Heart left ventricle (tissue), 16 donors: ENCODE data around the gene KCNN2. TPM values are rescaled to one million over a fixed set of nuclear protein-coding genes. Genes with fewer than 3 reads are reported as not detected.

ENCODE experiments used
- ATAC-seq, 4 donors: fragments of 200-7000 bp; cut with Tn5 transposase; one replicate each; pipeline ENCODE4 v1.9.1; 2020 to 2022; ENCODE audit warnings: moderate library complexity in 4 of 4, mild to moderate bottlenecking in 3 of 4, moderate number of reproducible peaks in 1 of 4
- DNase-seq, 5 donors: peaks; one replicate each; pipeline ENCODE4 v3.0.0-alpha.2; 2020
- H3K27ac ChIP-seq, 12 donors: fragments of 200-600 bp; sonication (generic) in 4 of 12; one replicate each; pipeline versions ENCODE4 v1.5.0 to v1.8.0; 2016 to 2022; ENCODE audit warnings: mild to moderate bottlenecking in 2 of 12
- H3K27me3 ChIP-seq, 9 donors: fragments of 200-600 bp; sonication (generic) in 2 of 9; one replicate each; pipeline versions ENCODE4 v1.5.1 to v1.8.0; 2016 to 2022; ENCODE audit warnings: mild to moderate bottlenecking in 3 of 9
- H3K36me3 ChIP-seq, 9 donors: fragments of 200-600 bp; sonication (generic) in 2 of 9; one replicate each; pipeline versions ENCODE4 v1.5.0 to v1.8.0; 2018 to 2022; ENCODE audit warnings: mild to moderate bottlenecking in 2 of 9
- H3K4me1 ChIP-seq, 12 donors: fragments of 200-600 bp; sonication (generic) in 4 of 12; one replicate each; pipeline versions ENCODE4 v1.5.0 to v1.8.0; 2016 to 2022; ENCODE audit warnings: mild to moderate bottlenecking in 3 of 12
- H3K4me3 ChIP-seq, 12 donors: fragments of 200-600 bp; sonication (generic) in 4 of 12; one replicate each; pipeline versions ENCODE4 v1.5.0 to v1.8.0; 2017 to 2022; ENCODE audit warnings: mild to moderate bottlenecking in 9 of 12, moderate library complexity in 4 of 12
- H3K9me3 ChIP-seq, 12 donors: fragments of 200-600 bp; sonication (generic) in 4 of 12; one replicate each; pipeline versions ENCODE4 v1.5.0 to v1.8.0; 2016 to 2022; ENCODE audit warnings: mild to moderate bottlenecking in 1 of 12
- CTCF ChIP-seq, 12 donors: fragments of 200-600 bp; sonication (generic) in 4 of 12; IDR thresholded peaks; one replicate each; pipeline versions ENCODE4 v1.5.0 to v1.8.0; 2018 to 2022; ENCODE audit warnings: antibody characterized with exemption in 12 of 12, mild to moderate bottlenecking in 5 of 12
- POLR2A ChIP-seq, 2 donors: fragments of 450-650 bp; IDR thresholded peaks; one replicate each; pipeline ENCODE4 v1.6.1; 2017; ENCODE audit warnings: antibody characterized with exemption in 2 of 2, mild to moderate bottlenecking in 2 of 2, moderate library complexity in 2 of 2
- WGBS, 4 donors: extraction: QIAGEN DNeasy Blood & Tissue Kit in 2 of 4; methylation state at CpG; one replicate each; pipeline versions ENCODE4 v1.1.5 to v1.1.7; 2013 to 2018; 5-methylcytosine and 5-hydroxymethylcytosine counted together
- intact Hi-C, 10 donors: fragments of 100-400 bp; cut with DNase I; formaldehyde crosslinking; loops; one replicate each; pipeline versions ENCODE4 v1.11.1 to v1.14.2; 2022
- polyA plus RNA-seq, 2 donors: library from polyadenylated mRNA; stranded (reverse); fragments of 200-250 nt; gene quantifications; one replicate each; pipeline ENCODE4 v1.2.3, GENCODE V29; 2013
- total RNA-seq, 9 donors: library from RNA; depleted of rRNA in 2 of 9; stranded (reverse); fragments of >200 nt in 2 of 9; fragmentation: NEBNext Ultra II Directional in 3 of 9; extraction: Animal tissue kit (Norgen Biotek cat#: 25700) in 3 of 9; gene quantifications; one replicate each; pipeline versions ENCODE4 v1.1.0 to v1.2.4, GENCODE V29; 2016 to 2023
- donor health status: ischemic (EF 13 %, LVEDD 7.1; RV severe dilation, severe dysfunction).
- donor health status: healthy with polysubstance abuse.
- donor health status: DM: no; HTN: yes; CAD: no.
- donor health status: DM: no; HTN: no; CAD: no.
- donor health status: ischemic (EF 25% LVEDD 6.9; RV normal size, moderate dysfunction).
- donor health status: ischemic (EF 25% LVEDD 5.7; RV mildly dilated, moderate dysfunction).
- donor health status: healthy.
- donor health status: DM: yes; HTN: yes; CAD: no.
- donor health status: ischemic (EF 35%, LVEDD 5.7; RV mildly dilated, moderate dysfunction).
- donor health status: nonischemic (EF 11% LVEDD 7.7; RV severe dilation, severe dysfunction).
- donor health status: DM: yes; HTN: yes; CAD: no.
- donor health status: PGD.
- donor health status: ischemic (EF 29% LVEDD 5.4; RV normal size, mild dysfunction).
- donor health status: nonischemic (EF 23%, LVEDD 6.1; RV moderate dilation, normal function).

Gene KCNN2
- total and polyA plus RNA-seq, 11 donors, result 1.2 to 11.6 (median 6.7) TPM

- 88 to 98% (median 96%) methylated on average over 3 of the region's 3 CpGs for WGBS, 4 donors
- no peak for ATAC-seq
- Histone ChIP-seq H3K9me3 (no peaks in the 10 kb centered on the region), H3K36me3 (no peaks in the 10 kb centered on the region), H3K4me1 (no peaks in the 10 kb centered on the region), H3K4me3 (no peak overlapping the region), H3K27me3 (no peaks in the 10 kb centered on the region), H3K27ac (no peak overlapping the region)
- no peak for TF ChIP-seq POLR2A (IDR thresholded peaks at IDR 0.05)
- no peak for TF ChIP-seq CTCF (IDR thresholded peaks at IDR 0.05)
- DNase-seq, result no peak
- intact Hi-C loops, result no loop called here
These were observed 45.9 kb downstream of the KCNN2 start for GRCh38 chr5:114407783-114408182.

- no peak overlapping the region for H3K27ac ChIP-seq
- ATAC-seq (no peak), DNase-seq (no peak)
- no peaks in the 10 kb centered on the region for H3K4me1 ChIP-seq
- H3K36me3 ChIP-seq, result no peaks in the 10 kb centered on the region
- H3K4me3 ChIP-seq, result no peak overlapping the region
- intact Hi-C loops, result no loop called here
- no peaks in the 10 kb centered on the region for H3K27me3 ChIP-seq
- WGBS, 4 donors, result 82 to 92% (median 89%) methylated on average over 3 of the region's 3 CpGs
- TF ChIP-seq POLR2A (IDR thresholded peaks at IDR 0.05) (no peak), CTCF (IDR thresholded peaks at IDR 0.05) (no peak)
- H3K9me3 ChIP-seq, result no peaks in the 10 kb centered on the region
These were observed 47.0 kb downstream of the KCNN2 start for GRCh38 chr5:114408847-114409246.

GRCh38 chr5:114411380-114411931 is 49.6 kb downstream of the KCNN2 start:
- DNase-seq (no peak), ATAC-seq (no peak)
- WGBS, 4 donors, result 79 to 88% (median 82%) methylated on average over 3 of the region's 3 CpGs
- no peaks in the 10 kb centered on the region for H3K36me3 ChIP-seq
- H3K27me3 ChIP-seq, result no peaks in the 10 kb centered on the region
- no peak for TF ChIP-seq POLR2A (IDR thresholded peaks at IDR 0.05)
- intact Hi-C loops, result no loop called here
- H3K9me3 ChIP-seq, result no peaks in the 10 kb centered on the region
- no peak overlapping the region for H3K4me3 ChIP-seq
- H3K4me1 ChIP-seq, result no peaks in the 10 kb centered on the region
- no peak overlapping the region for H3K27ac ChIP-seq

GRCh38 chr5:114412510-114413171 is 50.8 kb downstream of the KCNN2 start:
- H3K27me3 ChIP-seq, result no peaks in the 10 kb centered on the region
- no peak overlapping the region for H3K4me3 ChIP-seq
- ATAC-seq, result no peak
- H3K9me3 ChIP-seq, result no peaks in the 10 kb centered on the region
- no peaks in the 10 kb centered on the region for H3K4me1 ChIP-seq
- no peak overlapping the region for H3K27ac ChIP-seq
- H3K36me3 ChIP-seq, result no peaks in the 10 kb centered on the region
- intact Hi-C loops, result no loop called here
- no peak for DNase-seq
- WGBS, 4 donors, result 73 to 81% (median 78%) methylated on average over 1 of the region's 1 CpG
- TF ChIP-seq POLR2A (IDR thresholded peaks at IDR 0.05) (no peak), CTCF (IDR thresholded peaks at IDR 0.05) (no peak)

GRCh38 chr5:114415760-114416159 is 53.9 kb downstream of the KCNN2 start:
- Histone ChIP-seq H3K4me3 (no peak overlapping the region), H3K9me3 (no peaks in the 10 kb centered on the region), H3K27ac (no peak overlapping the region), H3K4me1 (no peaks in the 10 kb centered on the region), H3K27me3 (no peaks in the 10 kb centered on the region), H3K36me3 (no peaks in the 10 kb centered on the region)
- DNase-seq (no peak), ATAC-seq (no peak)
- TF ChIP-seq CTCF (IDR thresholded peaks at IDR 0.05) (no peak), POLR2A (IDR thresholded peaks at IDR 0.05) (no peak)
- intact Hi-C loops, result no loop called here
- 92 to 97% (median 94%) methylated on average over 1 of the region's 1 CpG for WGBS, 4 donors
